Measurements from ENCODE around the gene TRAK1. TPM values are rescaled to one million over a fixed set of nuclear protein-coding genes. Genes with fewer than 3 reads are reported as not detected.

Gene TRAK1
- total RNA-seq, 1 experiment from 2014 or later: 46.8 TPM

DNA sequence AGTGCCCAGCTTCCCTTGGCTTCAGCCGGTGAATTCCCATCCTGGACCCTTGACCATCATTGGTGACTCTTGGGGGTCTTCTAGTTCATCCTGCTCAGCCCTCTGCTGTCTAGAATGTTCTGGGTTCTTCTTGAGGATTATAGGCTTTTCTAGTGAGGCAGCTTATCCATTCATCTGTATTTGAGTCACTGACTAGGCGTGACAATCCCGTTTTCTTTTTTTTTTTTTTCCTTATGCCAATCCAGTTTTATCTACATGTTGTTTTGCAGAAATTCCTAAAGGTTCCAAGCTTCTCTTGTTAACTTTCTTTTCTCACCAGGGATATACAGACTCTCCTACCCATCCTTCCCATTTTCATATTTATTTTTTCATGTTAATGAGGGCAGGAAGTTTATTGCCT lies 6.6 kb upstream of the TRAK1 start:
- intact Hi-C loops (cut with micrococcal nuclease; ENCODE audit: unreplicated experiment): loop anchor here (10.0 kb wide), 2 partner anchors 400 to 880 kb away; no protein-coding TSS in a partner anchor
- no peak overlapping the region for H2AFZ ChIP-seq
- H3F3A ChIP-seq (ENCODE audit: insufficient read depth, low read depth): peaks cover 23% of the 10 kb centered on the region
- H3K27me3 ChIP-seq (ENCODE audit: insufficient read depth, low read depth): no peaks in the 10 kb centered on the region
- no peak overlapping the region for H3K27ac ChIP-seq
- POLR2A ChIA-PET (ENCODE audit: unreplicated experiment): interaction anchor here (0.7 kb wide), 1 partner anchor 42 kb away, joined by 17 read pairs; no protein-coding TSS in a partner anchor
- TF ChIP-seq EZH2 (IDR thresholded peaks at IDR 0.05; ENCODE audit: low read depth): no peak
- TF ChIP-seq, protein P1, sequence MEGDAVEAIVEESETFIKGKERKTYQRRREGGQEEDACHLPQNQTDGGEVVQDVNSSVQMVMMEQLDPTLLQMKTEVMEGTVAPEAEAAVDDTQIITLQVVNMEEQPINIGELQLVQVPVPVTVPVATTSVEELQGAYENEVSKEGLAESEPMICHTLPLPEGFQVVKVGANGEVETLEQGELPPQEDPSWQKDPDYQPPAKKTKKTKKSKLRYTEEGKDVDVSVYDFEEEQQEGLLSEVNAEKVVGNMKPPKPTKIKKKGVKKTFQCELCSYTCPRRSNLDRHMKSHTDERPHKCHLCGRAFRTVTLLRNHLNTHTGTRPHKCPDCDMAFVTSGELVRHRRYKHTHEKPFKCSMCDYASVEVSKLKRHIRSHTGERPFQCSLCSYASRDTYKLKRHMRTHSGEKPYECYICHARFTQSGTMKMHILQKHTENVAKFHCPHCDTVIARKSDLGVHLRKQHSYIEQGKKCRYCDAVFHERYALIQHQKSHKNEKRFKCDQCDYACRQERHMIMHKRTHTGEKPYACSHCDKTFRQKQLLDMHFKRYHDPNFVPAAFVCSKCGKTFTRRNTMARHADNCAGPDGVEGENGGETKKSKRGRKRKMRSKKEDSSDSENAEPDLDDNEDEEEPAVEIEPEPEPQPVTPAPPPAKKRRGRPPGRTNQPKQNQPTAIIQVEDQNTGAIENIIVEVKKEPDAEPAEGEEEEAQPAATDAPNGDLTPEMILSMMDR (conservative IDR thresholded peaks at IDR 0.05): no peak
- peaks cover 32% of the 10 kb centered on the region for H3K4me1 ChIP-seq (replicated peaks; ENCODE audit: insufficient read depth)
- DNase-seq: no peak
- CTCF ChIA-PET: no interaction called here
- no peaks in the 10 kb centered on the region for H3K9me3 ChIP-seq (ENCODE audit: insufficient read depth, low read depth)
- no peak overlapping the region for H3K4me3 ChIP-seq
- no peaks in the 10 kb centered on the region for H4K20me1 ChIP-seq (ENCODE audit: insufficient read depth)
- H3K79me2 ChIP-seq (ENCODE audit: low read depth): 0 out of 2 replicates have a peak, but pooled peaks cover 9% of the 10 kb centered on the region
- no peaks in the 10 kb centered on the region for H3K36me3 ChIP-seq (ENCODE audit: low read depth)
- BruUV-seq (replicated peaks): no TSS peak
- H3K9me2 ChIP-seq (ENCODE audit: insufficient read depth): no peaks in the 10 kb centered on the region
- no peak overlapping the region for H3K4me2 ChIP-seq

DNA sequence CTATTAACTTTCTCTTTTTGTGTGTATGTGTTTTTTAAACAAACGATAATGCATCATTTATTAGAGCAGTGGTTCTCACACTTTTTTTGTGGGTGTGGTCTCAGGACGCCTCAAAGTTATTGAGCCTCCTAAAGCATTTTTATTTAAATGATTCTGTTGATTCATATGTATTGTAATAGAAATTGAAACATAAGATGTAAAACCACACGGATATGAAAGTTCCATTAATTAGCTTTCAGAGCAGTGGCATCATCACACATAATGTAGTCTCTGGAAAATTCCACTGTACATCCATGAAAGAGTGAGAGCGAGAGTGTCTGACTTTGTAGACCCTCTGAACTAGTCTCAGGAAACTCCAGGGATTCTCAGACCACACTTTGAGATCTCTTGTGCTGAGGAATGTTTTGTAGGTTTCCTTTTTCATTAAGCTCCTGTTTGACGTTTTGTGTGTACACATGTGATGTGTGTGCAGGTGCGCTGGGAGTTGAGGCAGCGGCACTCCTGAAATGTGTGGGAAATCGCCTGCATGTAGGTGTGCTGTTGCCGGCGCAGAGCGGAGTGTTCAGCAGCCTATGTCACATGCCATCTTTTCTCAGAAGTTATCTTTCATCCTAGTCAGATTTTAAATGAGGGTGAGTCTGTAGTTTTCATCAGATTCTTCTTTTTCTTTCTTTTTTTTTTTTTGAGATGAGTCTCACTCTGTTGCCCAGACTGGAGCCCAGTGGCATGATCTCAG lies 5.3 kb upstream of the TRAK1 start:
- no TSS peak for BruUV-seq (replicated peaks)

DNA sequence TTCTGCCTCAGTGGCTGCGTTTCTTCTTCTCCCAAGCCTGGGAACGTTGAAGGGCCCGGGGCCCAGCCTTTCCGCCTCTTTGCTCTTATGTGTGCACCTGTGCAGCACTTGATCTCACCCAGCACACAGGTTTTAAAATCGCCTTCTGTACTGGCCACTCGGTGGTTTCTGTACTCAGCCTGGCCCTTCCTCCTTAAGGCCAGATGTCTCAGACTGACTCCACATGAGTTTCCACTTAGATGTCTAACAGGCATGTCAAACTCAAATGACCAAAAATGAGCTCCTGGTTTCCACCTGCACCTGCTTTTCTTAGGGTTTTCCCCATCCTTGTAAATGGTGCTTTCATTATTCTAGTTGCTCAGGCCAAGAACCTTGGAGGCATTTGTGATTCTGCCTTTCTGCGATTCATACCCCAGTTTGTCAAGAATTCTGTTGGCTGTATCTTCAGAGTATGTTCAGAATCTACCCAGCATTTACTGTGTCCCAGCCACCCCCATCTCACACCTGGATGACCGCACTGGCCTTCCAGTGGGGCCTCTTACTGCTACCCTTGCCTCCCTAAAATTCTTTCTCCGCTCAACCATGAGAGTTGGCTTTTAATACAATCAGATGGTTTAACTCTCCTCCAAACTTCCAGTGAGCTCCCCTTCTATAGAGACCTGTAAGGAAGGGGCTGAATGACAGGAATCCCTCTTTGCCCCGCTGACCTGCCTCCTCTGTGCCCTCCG lies 2.2 kb upstream of the TRAK1 start:
- intact Hi-C loops (cut with micrococcal nuclease; ENCODE audit: unreplicated experiment): loop anchor here (10.0 kb wide), 2 partner anchors 404 to 884 kb away; no protein-coding TSS in a partner anchor
- Histone ChIP-seq H3K27ac (no peak overlapping the region), H3K9me2 (ENCODE audit: insufficient read depth) (no peaks in the 10 kb centered on the region), H3K9me3 (ENCODE audit: insufficient read depth, low read depth) (no peaks in the 10 kb centered on the region), H4K20me1 (ENCODE audit: insufficient read depth) (no peaks in the 10 kb centered on the region), H3K27me3 (ENCODE audit: insufficient read depth, low read depth) (no peaks in the 10 kb centered on the region), H3K4me2 (no peak overlapping the region), H3F3A (ENCODE audit: insufficient read depth, low read depth) (no peaks in the 10 kb centered on the region), H3K36me3 (ENCODE audit: low read depth) (no peaks in the 10 kb centered on the region), H3K4me3 (no peak overlapping the region), H2AFZ (no peak overlapping the region), H3K4me1 (replicated peaks; ENCODE audit: insufficient read depth) (peaks cover 6% of the 10 kb centered on the region; the same call in 1 of the 2 replicates), H3K79me2 (ENCODE audit: low read depth) (0 out of 2 replicates have a peak, but pooled peaks cover 5% of the 10 kb centered on the region)
- TF ChIP-seq, protein P1 (conservative IDR thresholded peaks at IDR 0.05): no peak
- TF ChIP-seq EZH2 (IDR thresholded peaks at IDR 0.05; ENCODE audit: low read depth): no peak
- POLR2A ChIA-PET (ENCODE audit: unreplicated experiment): no interaction called here
- CTCF ChIA-PET: no interaction called here
- no peak for DNase-seq
- BruUV-seq (replicated peaks): no TSS peak

More for the DNA sequence above, 5.3 kb upstream of the TRAK1 start:
- Histone ChIP-seq H3K4me1 (replicated peaks; ENCODE audit: insufficient read depth) (peaks cover 20% of the 10 kb centered on the region), H3K4me2 (no peak overlapping the region), H3K9me2 (ENCODE audit: insufficient read depth) (no peaks in the 10 kb centered on the region), H3K79me2 (ENCODE audit: low read depth) (0 out of 2 replicates have a peak, but pooled peaks cover 9% of the 10 kb centered on the region), H3K36me3 (ENCODE audit: low read depth) (no peaks in the 10 kb centered on the region), H3K9me3 (ENCODE audit: insufficient read depth, low read depth) (no peaks in the 10 kb centered on the region), H4K20me1 (ENCODE audit: insufficient read depth) (no peaks in the 10 kb centered on the region), H3K4me3 (no peak overlapping the region), H3K27ac (no peak overlapping the region), H3K27me3 (ENCODE audit: insufficient read depth, low read depth) (no peaks in the 10 kb centered on the region), H2AFZ (no peak overlapping the region), H3F3A (ENCODE audit: insufficient read depth, low read depth) (peaks cover 11% of the 10 kb centered on the region; the same call in 1 of the 2 replicates)
- POLR2A ChIA-PET (ENCODE audit: unreplicated experiment): interaction anchor here (0.7 kb wide), 1 partner anchor 18 kb away, joined by 3 read pairs; no protein-coding TSS in a partner anchor
- DNase-seq: no peak
- intact Hi-C loops (cut with micrococcal nuclease; ENCODE audit: unreplicated experiment): loop anchor here (10.0 kb wide), 2 partner anchors 401 to 881 kb away; no protein-coding TSS in a partner anchor
- no peak for TF ChIP-seq EZH2 (IDR thresholded peaks at IDR 0.05; ENCODE audit: low read depth)
- TF ChIP-seq, protein P1 (conservative IDR thresholded peaks at IDR 0.05): no peak
- CTCF ChIA-PET: no interaction called here
